H1 (cell line): ENCODE measurements around the gene PET100.

ENCODE experiments used
- CEBPB ChIP-seq: IDR thresholded peaks from 2 replicates; pipeline ENCODE4 v1.6.1; 2012; ENCODE audit warnings: low read depth, low read length
- CHD2 ChIP-seq: IDR thresholded peaks from 2 replicates; pipeline ENCODE4 v1.6.1; 2012; ENCODE audit warnings: low read length, improper control_type of control experiment
- EP300 ChIP-seq, 2 experiments: IDR thresholded peaks; 1 replicate in 1 of 2; 2 replicates in 1 of 2; pipeline ENCODE4 v1.6.1; 2011 to 2012; ENCODE audit warnings: low read depth in 2 of 2, low read length in 2 of 2, mild to moderate bottlenecking in 2 of 2, borderline replicate concordance in 1 of 2, inconsistent platforms in 1 of 2, moderate library complexity in 1 of 2
- EZH2 ChIP-seq: fragments of 200-600 bp; sonication (generic); IDR thresholded peaks from 2 replicates; pipeline ENCODE4 v1.7.1; 2012; ENCODE audit warnings: low read depth, mild to moderate bottlenecking, moderate library complexity, low read length, inconsistent platforms; ENCODE audit not compliant: severe bottlenecking
- HDAC2 ChIP-seq, 2 experiments: fragments of 300-600 bp in 1 of 2; sonication (generic) in 1 of 2; IDR thresholded peaks; 2 replicates each; pipeline ENCODE4 v1.6.1; 2011 to 2012; ENCODE audit warnings: low read depth in 2 of 2, low read length in 2 of 2, mild to moderate bottlenecking in 2 of 2, moderate library complexity in 2 of 2, borderline replicate concordance in 1 of 2, inconsistent platforms in 1 of 2
- POLR2A ChIP-seq, 2 experiments: IDR thresholded peaks; 1 replicate in 1 of 2; 2 replicates in 1 of 2; pipeline ENCODE4 v1.6.1; 2011; ENCODE audit warnings: low read depth in 2 of 2, low read length in 2 of 2, mild to moderate bottlenecking in 2 of 2; ENCODE audit errors: control extremely low read depth in 1 of 2
- RAD21 ChIP-seq, 2 experiments: IDR thresholded peaks in 1 of 2; conservative IDR thresholded peaks in 1 of 2; 2 replicates each; pipeline ENCODE4 v1.6.1; 2011; ENCODE audit warnings: low read depth in 2 of 2, low read length in 2 of 2, improper control_type of control experiment in 1 of 2, inconsistent platforms in 1 of 2, mild to moderate bottlenecking in 1 of 2, moderate library complexity in 1 of 2
- SUZ12 ChIP-seq: fragments of 200-600 bp; sonication (generic); IDR thresholded peaks from 2 replicates; pipeline ENCODE4 v1.6.1; 2012; ENCODE audit warnings: mild to moderate bottlenecking, inconsistent platforms, low read length, moderate library complexity, mixed read lengths
- TAF1 ChIP-seq: IDR thresholded peaks from 2 replicates; pipeline ENCODE4 v1.6.1; 2011; ENCODE audit warnings: mild to moderate bottlenecking, low read depth, low read length
- TEAD4 ChIP-seq: IDR thresholded peaks from 2 replicates; pipeline ENCODE4 v1.6.1; 2012; ENCODE audit warnings: low read depth, low read length, inconsistent platforms, mixed read lengths
- YY1 ChIP-seq: IDR thresholded peaks from 2 replicates; pipeline ENCODE4 v1.6.1; 2011; ENCODE audit warnings: low read depth, mild to moderate bottlenecking, low read length
- TF ChIP-seq, protein P1 (sequence below), 3 experiments: IDR thresholded peaks; 1 replicate in 2 of 3; 2 replicates in 1 of 3; pipeline versions ENCODE4 v1.5.1 to v1.6.1; 2011; ENCODE audit warnings: low read length in 3 of 3, mild to moderate bottlenecking in 3 of 3, inconsistent platforms in 2 of 3, low read depth in 1 of 3, moderate library complexity in 1 of 3; ENCODE audit not compliant: insufficient read depth in 1 of 3; ENCODE audit errors: control extremely low read depth in 1 of 3

DNA sequence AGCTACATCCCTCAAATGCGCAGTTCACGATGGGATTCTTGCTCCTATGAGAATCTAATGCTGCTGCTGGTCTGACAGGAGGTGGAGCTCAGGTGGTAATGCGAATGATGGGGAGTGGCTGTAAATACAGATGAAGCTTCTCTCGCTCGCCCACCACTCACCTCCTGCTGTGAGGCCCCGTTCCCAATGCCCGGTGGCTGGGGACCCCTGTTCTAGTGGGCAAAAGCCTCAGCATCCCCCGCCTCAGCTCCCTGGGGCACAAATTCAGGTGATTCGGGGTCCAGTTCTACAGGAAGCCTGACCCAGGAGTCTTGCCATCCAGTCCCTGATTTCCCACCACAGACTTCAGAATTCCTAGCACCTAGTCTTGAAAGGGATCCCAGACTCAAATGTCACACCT lies 42.9 kb downstream of the PET100 start:
- TF ChIP-seq TAF1, result no peak
- TF ChIP-seq POLR2A (IDR thresholded peaks at IDR 0.05; ENCODE audit: control extremely low read depth in 1 of 2, low read depth in 2 of 2, low read length in 2 of 2), result no peak
- no peak for TF ChIP-seq TEAD4
- no peak for TF ChIP-seq EP300 (IDR thresholded peaks at IDR 0.05; ENCODE audit: borderline replicate concordance in 1 of 2, low read depth in 2 of 2, low read length in 2 of 2)
- no peak for TF ChIP-seq HDAC2 (IDR thresholded peaks at IDR 0.05; ENCODE audit: borderline replicate concordance in 1 of 2, low read depth in 2 of 2, low read length in 2 of 2)
- TF ChIP-seq EZH2, result no peak
- no peak for TF ChIP-seq RAD21 (IDR thresholded peaks at IDR 0.05 in 1 of 2, conservative IDR thresholded peaks at IDR 0.05 in 1 of 2; ENCODE audit: low read depth in 2 of 2, low read length in 2 of 2)
- TF ChIP-seq SUZ12, result no peak
- TF ChIP-seq CEBPB, result no peak
- no peak for TF ChIP-seq CHD2
- TF ChIP-seq, protein P1, sequence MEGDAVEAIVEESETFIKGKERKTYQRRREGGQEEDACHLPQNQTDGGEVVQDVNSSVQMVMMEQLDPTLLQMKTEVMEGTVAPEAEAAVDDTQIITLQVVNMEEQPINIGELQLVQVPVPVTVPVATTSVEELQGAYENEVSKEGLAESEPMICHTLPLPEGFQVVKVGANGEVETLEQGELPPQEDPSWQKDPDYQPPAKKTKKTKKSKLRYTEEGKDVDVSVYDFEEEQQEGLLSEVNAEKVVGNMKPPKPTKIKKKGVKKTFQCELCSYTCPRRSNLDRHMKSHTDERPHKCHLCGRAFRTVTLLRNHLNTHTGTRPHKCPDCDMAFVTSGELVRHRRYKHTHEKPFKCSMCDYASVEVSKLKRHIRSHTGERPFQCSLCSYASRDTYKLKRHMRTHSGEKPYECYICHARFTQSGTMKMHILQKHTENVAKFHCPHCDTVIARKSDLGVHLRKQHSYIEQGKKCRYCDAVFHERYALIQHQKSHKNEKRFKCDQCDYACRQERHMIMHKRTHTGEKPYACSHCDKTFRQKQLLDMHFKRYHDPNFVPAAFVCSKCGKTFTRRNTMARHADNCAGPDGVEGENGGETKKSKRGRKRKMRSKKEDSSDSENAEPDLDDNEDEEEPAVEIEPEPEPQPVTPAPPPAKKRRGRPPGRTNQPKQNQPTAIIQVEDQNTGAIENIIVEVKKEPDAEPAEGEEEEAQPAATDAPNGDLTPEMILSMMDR (IDR thresholded peaks at IDR 0.05; ENCODE audit: control extremely low read depth in 1 of 3, insufficient read depth in 1 of 3, low read depth in 1 of 3, low read length in 3 of 3), result no peak
- TF ChIP-seq YY1, result no peak
